Measurements from ENCODE around the gene CCT3.
A peak's percentile ranks its signal among the peaks of the same experiment; 100 is the strongest.

Gene CCT3

GRCh38 chr1:156320560-156320959 lies 17.5 kb downstream of the CCT3 start:
- DNase-seq: no peak

- DNase-seq: peak; percentile 23
Measured at GRCh38 chr1:156319664-156320063, 18.4 kb downstream of the CCT3 start.

- no peak for DNase-seq
Measured at GRCh38 chr1:156316909-156317308, 21.2 kb downstream of the CCT3 start.

GRCh38 chr1:156310962-156311361 lies 27.1 kb downstream of the CCT3 start:
- DNase-seq: no peak

GRCh38 chr1:156308078-156308477 lies 30.0 kb downstream of the CCT3 start:
- DNase-seq: no peak

GRCh38 chr1:156305215-156305614 lies 32.9 kb downstream of the CCT3 start:
- DNase-seq: no peak

GRCh38 chr1:156303241-156303640 lies 34.9 kb downstream of the CCT3 start:
- DNase-seq: no peak

- DNase-seq: no peak
Measured at GRCh38 chr1:156298852-156299357, 39.2 kb downstream of the CCT3 start, which contains the start of gene VHLL. Gene VHLL (minus strand): TSS chr1:156299307. CDS start chr1:156299189, 118 bp downstream.

GRCh38 chr1:156295391-156295947 lies 42.6 kb downstream of the CCT3 start, which contains the start of gene GLMP:
Gene GLMP (minus strand): TSS chr1:156295679. CDS start chr1:156295645, 34 bp downstream.
- DNase-seq: peak; percentile 77

- DNase-seq: no peak
Measured at GRCh38 chr1:156293895-156294294, 44.2 kb downstream of the CCT3 start.

- DNase-seq: no peak
Measured at GRCh38 chr1:156293098-156293434, 45.0 kb downstream of the CCT3 start.

GRCh38 chr1:156291226-156292061 lies 46.6 kb downstream of the CCT3 start:
- no peak for DNase-seq

GRCh38 chr1:156289857-156290256 lies 48.2 kb downstream of the CCT3 start:
- DNase-seq: no peak

- DNase-seq: no peak
Measured at GRCh38 chr1:156286061-156286460, 52.0 kb downstream of the CCT3 start.

- no peak for DNase-seq
Measured at GRCh38 chr1:156285437-156285836, 52.7 kb downstream of the CCT3 start.

- no peak for DNase-seq
Measured at GRCh38 chr1:156284757-156285156, 53.3 kb downstream of the CCT3 start.

GRCh38 chr1:156284112-156284511 lies 54.0 kb downstream of the CCT3 start, which contains the start of gene TMEM79:
Gene TMEM79 (plus strand): TSS chr1:156284325. CDS start chr1:156285227, 902 bp downstream.
- DNase-seq: no peak

- DNase-seq: no peak
Measured at GRCh38 chr1:156283521-156283920, 54.6 kb downstream of the CCT3 start.

- peak; percentile 96 for DNase-seq
Measured at GRCh38 chr1:156282479-156283222, 55.4 kb downstream of the CCT3 start, which contains the start of gene SMG5. Gene SMG5 (minus strand): TSS chr1:156282825. CDS start chr1:156282680, 145 bp downstream.

GRCh38 chr1:156281693-156282478 lies 56.2 kb downstream of the CCT3 start:
- DNase-seq: peak; percentile 61

- no peak for DNase-seq
Measured at GRCh38 chr1:156281281-156281680, 56.8 kb downstream of the CCT3 start.

GRCh38 chr1:156279837-156280236 lies 58.3 kb downstream of the CCT3 start:
- DNase-seq: no peak

Measured in NCI-H2171 treated with DMSO at 0.1 percent for 48 hours (cell line).